Adipose tissue (tissue), 3 donors: Measurements from ENCODE around the gene OR56B4. TPM values are rescaled to one million over a fixed set of nuclear protein-coding genes. Genes with fewer than 3 reads are reported as not detected.
"Not testable (repeated sequence)": the region's sequence is repeated elsewhere in the genome, so short reads cannot be mapped to it uniquely, and the experiment has no call there.

Experiments used
- H3K27ac ChIP-seq: one replicate; pipeline ENCODE4 v1.5.1; 2013; ENCODE audit warnings: low read depth, low read length
- WGBS, 3 donors: extraction: QIAGEN DNeasy Blood & Tissue Kit; methylation state at CpG; one replicate each; pipeline ENCODE4 v1.1.7; 2013; 5-methylcytosine and 5-hydroxymethylcytosine counted together
- polyA plus RNA-seq, 3 donors: library from polyadenylated mRNA; stranded (reverse); fragments of 200-250 nt; gene quantifications; one replicate each; pipeline ENCODE4 v1.2.3, GENCODE V29; 2013
- donor health status: healthy with polysubstance abuse.
- donor health status: Bipolar disorder and iron deficiency.
- donor health status: healthy.

Gene OR56B4
- polyA plus RNA-seq, 3 donors: not detected

DNA sequence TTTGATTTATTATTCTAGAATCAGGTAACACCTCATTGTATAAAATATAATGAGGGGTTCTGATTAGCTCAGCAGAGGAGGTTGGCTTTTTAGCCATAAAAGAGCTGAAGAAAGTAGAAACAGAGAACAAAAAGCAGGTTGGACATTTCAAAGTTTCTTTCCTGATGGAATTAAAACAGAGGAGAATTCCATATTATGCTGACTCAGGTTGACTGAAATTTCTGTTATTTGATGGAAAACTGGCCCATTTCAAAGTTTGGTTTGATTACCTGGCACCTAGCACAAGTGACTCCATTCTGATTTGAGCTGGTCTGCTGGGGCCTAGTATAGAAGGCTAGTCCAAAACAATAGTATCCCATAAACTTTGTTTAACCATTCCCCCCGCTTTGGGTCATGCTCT is 24.9 kb downstream of the OR56B4 start:
- 81 to 94% (median 88%) methylated on average over 1 of the region's 1 CpG for WGBS, 3 donors
- no peak overlapping the region for H3K27ac ChIP-seq

DNA sequence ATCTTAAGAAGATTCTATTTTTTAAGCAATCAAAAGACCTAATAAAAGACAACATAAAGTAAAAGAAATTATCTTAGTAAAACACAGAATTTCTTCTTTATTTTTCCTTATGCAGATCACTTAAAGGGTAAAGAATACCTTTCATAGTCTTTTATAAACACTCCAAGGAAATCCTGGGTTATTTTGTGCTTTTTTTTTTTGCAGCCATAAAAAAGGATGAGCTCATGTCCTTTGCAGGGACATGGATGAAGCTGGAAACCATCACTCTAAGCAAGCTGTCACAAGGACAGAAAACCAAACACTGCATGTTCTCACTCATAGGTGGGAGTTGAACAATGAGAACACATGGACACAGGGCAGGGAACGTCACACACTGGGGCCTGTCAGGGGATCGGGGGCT is 28.5 kb downstream of the OR56B4 start:
- H3K27ac ChIP-seq: not testable (repeated sequence)
- WGBS, 3 donors: 32 to 51% (median 46%) methylated on average over 2 of the region's 2 CpGs

DNA sequence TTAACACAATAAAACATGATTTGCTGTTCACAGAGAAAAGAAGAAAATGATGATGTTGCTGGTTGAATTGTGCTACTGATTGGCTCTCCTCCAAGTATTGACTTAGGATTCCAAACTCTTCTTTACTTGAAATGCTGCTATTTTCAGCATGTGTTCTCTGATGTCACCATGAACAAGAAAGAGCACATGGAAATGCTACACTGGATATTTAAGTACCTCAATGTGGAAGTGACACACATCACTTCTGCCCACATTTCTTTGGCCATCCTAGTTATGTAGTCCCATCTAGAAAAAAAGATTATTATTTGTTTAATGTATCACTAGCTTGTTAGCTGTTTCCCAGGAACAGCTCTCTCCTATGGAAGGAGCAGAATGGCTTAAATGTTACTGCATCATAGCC is 35.5 kb downstream of the OR56B4 start:
- no peak overlapping the region for H3K27ac ChIP-seq

DNA sequence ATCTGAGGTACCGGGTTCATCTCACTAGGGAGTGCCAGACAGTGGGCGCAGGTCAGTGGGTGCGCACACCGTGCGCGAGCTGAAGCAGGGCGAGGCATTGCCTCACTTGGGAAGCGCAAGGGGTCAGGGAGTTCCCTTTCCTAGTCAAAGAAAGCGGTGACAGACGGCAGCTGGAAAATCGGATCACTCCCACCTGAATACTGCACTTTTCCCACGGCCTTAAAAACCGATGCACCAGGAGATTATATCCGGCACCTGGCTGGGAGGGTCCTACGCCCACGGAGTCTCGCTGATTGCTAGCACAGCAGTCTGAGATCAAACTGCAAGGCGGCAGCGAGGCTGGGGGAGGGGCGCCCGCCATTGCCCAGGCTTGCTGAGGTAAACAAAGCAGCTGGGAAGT is 36.3 kb downstream of the OR56B4 start:
- not testable (repeated sequence) for H3K27ac ChIP-seq
- whole genome bisulfite sequencing, 3 donors: 54 to 73% (median 67%) methylated on average over 9 to 15 of the region's 21 CpGs

DNA sequence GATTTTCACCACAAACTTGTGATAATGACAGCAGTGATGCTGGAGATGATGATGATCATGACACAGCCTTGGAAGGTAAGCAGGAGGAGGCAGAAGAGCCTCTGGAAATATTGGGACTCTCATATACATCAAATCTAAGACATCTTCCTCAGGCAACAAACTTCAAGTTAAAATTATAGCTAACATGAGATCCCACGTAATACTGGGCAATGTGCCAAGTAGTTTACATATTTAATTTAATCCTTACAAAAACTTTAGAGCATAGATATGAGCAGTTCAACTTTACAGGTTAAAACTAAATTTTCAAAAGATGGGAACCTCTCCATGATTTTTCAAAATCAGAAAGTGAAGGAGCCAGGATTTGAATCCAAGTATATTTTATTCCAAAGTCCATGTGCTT is 43.6 kb downstream of the OR56B4 start:
- WGBS, 3 donors: 20 to 38% (median 22%) methylated on average over 1 of the region's 1 CpG
- no peak overlapping the region for H3K27ac ChIP-seq

DNA sequence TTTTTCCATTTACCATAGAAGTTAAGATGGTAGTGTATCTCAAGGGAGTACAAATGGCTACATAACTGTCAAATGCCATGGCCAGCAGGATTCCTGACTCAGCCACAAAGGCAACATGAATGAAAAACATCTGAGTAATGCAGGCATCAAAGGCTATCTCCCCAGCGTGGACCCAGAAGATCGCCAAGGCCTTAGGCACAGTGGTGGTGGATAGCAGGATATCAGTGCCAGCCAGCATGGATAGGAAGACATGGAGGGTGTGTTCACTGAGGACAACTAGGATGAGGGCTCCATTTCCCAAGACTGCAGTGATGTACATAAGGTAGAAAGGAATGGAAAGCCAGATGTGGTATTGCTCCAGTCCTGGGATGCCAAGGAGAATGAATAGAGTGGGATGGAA is 44.6 kb downstream of the OR56B4 start:
- H3K27ac ChIP-seq: no peak overlapping the region
- WGBS, 3 donors: 91 to 92% (median 91%) methylated on average over 2 of the region's 2 CpGs

DNA sequence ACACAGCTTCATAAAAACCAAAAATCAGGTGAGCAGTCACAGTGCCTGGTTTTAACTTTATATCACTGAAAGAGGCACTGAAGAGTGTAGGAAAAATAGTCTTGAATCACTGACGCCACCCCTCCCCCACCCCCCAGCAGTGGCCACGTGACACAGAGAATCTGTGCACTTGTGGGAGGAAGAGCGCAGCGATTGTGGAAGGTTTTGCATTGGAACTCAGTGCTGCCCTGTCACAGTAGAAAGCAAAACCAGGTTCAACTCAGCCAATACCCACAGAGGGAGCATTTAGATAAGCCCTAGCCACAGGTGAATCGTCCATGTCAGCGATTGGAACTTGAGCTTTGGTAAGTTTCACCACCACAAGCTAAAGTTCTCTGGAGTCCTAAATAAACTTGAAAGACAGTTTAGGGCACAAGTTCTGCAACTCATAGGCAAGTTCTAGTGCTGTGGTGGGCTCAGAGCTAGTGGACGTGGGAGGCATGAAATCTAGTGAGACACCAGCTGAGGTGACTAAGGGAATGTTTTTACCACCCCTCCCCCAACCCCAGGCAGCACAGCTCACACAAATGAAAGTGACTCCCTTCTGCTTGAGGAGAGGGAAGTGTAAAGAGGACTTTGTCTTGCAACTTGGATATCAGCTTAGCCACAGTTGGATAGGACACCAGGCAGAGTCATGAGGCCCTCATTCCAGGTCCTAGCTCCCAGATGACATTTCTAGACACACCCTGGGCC is 49.3 kb downstream of the OR56B4 start:
- H3K27ac ChIP-seq: no peak overlapping the region
- 74 to 84% (median 80%) methylated on average over 7 of the region's 7 CpGs for WGBS, 3 donors

Other genes with a start within 250 kb of the OR56B4 start
- gene OR52E8, start 250.0 kb upstream of the OR56B4 start, polyA plus RNA-seq: not detected
- gene OR52E4, start 227.1 kb upstream of the OR56B4 start, polyA plus RNA-seq: not detected
- gene OR52E5, start 214.5 kb upstream of the OR56B4 start, polyA plus RNA-seq: not detected
- not detected for gene OR56A3, start 165.4 kb upstream of the OR56B4 start, polyA plus RNA-seq
- not detected for gene OR56A5, start 139.2 kb upstream of the OR56B4 start, polyA plus RNA-seq
- gene OR52L1, start 120.7 kb upstream of the OR56B4 start, polyA plus RNA-seq: not detected
- not detected for gene OR56A4, start 100.7 kb upstream of the OR56B4 start, polyA plus RNA-seq
- gene OR56A1, start 76.9 kb upstream of the OR56B4 start, polyA plus RNA-seq: not detected
- not detected for gene OR52B2, start 62.6 kb downstream of the OR56B4 start, polyA plus RNA-seq
- not detected for gene OR52W1, start 91.5 kb downstream of the OR56B4 start, polyA plus RNA-seq
- not detected for gene C11orf42, start 97.9 kb downstream of the OR56B4 start, polyA plus RNA-seq
- gene FHIP1B, start 127.0 kb downstream of the OR56B4 start, polyA plus RNA-seq: 10 to 100 TPM; 23.7 to 35.4 (median 27.4) TPM
- under 1 TPM; 0.13 to 0.56 (median 0.18) TPM for gene CNGA4, start 131.4 kb downstream of the OR56B4 start, polyA plus RNA-seq
- 1 to 10 TPM in 2 of 3 donors, under 1 TPM in 1; 0.22 to 3.8 (median 2.5) TPM for gene CCKBR, start 152.2 kb downstream of the OR56B4 start, polyA plus RNA-seq
- gene CAVIN3, start 212.8 kb downstream of the OR56B4 start, polyA plus RNA-seq: 10 to 100 TPM; 19.8 to 94.6 (median 78.6) TPM